Stimulated activated CD8-positive, alpha-beta memory T cell treated with anti-CD3 and anti-CD28 coated beads, Interleukin-12 subunit alpha, Interleukin-12 subunit beta, amount 100 ng/mL, for 24 hours (primary cell): Measurements from ENCODE around the gene PCDHGB4.
"Not testable (repeated sequence)": the region's sequence is repeated elsewhere in the genome, so short reads cannot be mapped to it uniquely, and the experiment has no call there.

Experiments used
- DNase-seq: peaks from one replicate; pipeline ENCODE4 v3.0.0-alpha.2; 2020; ENCODE audit errors: extremely low read depth

The PCDHGB4 gene

DNA sequence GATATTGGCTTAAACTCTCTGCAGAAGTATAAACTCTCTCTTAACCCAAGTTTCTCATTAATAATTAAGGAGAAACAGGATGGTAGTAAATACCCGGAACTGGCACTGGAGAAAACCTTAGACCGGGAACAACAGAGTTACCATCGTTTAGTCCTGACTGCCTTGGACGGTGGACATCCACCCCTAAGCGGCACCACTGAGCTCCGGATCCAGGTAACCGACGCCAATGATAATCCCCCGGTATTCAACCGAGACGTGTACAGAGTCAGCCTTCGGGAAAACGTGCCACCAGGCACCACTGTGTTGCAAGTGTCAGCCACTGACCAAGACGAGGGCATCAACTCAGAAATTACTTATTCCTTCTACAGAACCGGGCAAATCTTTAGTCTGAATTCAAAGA, 11.1 kb downstream of the PCDHGB4 start:
- no peak for DNase-seq

DNA sequence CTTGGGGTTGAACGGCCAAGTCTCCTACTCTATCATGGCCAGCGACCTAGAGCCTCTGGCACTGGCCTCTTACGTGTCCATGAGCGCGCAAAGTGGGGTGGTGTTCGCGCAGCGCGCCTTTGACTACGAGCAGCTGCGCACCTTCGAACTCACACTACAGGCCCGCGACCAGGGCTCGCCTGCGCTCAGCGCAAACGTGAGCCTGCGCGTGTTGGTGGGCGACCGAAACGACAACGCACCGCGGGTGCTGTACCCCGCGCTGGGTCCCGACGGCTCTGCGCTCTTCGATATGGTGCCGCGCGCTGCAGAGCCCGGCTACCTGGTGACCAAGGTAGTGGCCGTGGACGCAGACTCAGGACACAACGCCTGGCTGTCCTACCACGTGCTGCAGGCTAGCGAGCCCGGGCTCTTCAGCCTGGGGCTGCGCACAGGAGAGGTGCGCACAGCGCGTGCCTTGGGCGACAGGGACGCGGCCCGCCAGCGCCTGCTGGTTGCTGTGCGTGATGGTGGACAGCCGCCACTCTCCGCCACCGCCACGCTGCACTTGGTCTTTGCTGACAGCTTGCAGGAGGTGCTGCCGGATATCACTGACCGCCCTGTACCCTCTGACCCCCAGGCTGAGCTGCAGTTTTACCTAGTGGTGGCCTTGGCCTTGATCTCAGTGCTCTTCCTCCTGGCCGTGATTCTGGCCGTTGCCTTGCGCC, 12.2 kb downstream of the PCDHGB4 start:
- DNase-seq = no peak

DNA sequence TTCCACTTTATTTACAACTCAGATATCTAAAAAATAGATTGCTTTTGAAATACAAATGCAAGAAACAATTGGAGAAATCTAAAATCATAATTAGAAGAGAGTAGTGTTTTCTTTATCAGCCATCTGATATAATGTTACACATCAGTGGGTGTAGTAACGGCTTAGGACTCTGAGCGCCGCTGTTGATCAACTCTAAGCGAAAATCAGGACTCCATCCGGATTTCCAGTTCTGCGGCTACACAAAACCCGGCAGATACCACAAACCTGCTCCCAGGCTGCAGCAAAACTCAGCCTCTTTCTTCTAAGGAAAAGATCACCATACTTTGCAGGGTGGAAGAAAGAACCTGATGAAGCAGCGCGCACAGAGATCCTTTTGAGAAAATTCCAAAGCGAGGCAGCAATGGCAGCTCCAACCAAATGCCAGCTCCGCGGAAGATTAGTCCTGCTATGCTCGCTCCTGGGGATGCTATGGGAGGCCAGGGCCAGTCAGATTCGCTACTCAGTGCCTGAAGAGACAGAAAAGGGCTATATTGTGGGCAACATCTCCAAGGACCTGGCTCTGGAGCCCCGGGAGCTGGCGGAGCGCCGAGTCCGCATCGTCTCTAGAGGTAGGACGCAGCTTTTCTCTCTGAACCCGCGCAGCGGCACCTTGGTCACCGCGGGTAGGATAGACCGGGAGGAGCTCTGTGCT, 15.2 kb downstream of the PCDHGB4 start, which contains the start of gene PCDHGA9:
Gene PCDHGA9, plus strand, starts transcription at position 226 of the 691 bp plus-strand sequence. Its CDS starts 175 bp downstream, at position 401.
- DNase-seq = no peak

DNA sequence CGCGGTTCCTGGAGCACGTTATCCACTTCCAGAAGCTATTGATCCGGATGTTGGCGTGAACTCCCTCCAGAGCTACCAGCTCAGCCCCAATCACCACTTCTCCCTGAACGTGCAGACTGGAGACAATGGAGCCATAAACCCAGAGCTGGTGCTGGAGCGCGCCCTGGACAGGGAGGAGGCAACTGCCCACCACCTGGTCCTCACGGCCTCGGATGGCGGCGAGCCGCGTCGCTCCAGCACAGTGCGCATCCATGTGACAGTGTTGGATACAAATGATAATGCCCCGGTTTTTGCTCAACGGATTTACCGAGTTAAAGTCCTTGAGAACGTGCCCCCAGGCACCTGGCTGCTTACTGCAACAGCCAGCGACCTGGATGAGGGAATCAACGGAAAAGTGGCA, 15.9 kb downstream of the PCDHGB4 start:
- no peak for DNase-seq

DNA sequence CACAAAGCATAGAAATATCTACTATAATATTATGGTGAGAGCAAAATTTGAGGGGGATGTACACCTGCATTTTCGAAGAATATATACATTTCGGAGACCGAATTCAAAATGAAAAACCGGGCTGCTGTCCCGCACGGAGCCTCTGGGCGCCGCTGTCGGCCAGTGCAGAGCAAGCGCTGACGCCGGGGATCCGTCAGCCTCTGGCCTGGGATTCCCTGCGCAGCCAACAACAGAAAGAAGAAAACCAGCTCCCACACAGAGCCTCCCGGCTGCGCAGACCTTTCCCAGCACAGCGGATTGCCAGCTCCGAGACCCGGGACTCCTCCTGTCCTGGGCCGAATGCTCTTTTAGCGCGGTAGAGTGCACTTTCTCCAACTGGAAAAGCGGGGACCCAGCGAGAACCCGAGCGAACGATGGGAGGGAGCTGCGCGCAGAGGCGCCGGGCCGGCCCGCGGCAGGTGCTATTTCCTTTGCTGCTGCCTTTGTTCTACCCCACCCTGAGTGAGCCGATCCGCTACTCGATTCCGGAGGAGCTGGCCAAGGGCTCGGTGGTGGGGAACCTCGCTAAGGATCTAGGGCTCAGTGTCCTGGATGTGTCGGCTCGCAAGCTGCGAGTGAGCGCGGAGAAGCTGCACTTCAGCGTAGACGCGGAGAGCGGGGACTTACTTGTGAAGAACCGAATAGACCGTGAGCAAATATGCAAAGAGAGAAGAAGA, 20.4 kb downstream of the PCDHGB4 start, which contains the start of gene PCDHGB6:
Gene PCDHGB6, plus strand, starts transcription at position 232 of the 716 bp plus-strand sequence. Its CDS starts 182 bp downstream, at position 414.
- DNase-seq = not testable (repeated sequence)

DNA sequence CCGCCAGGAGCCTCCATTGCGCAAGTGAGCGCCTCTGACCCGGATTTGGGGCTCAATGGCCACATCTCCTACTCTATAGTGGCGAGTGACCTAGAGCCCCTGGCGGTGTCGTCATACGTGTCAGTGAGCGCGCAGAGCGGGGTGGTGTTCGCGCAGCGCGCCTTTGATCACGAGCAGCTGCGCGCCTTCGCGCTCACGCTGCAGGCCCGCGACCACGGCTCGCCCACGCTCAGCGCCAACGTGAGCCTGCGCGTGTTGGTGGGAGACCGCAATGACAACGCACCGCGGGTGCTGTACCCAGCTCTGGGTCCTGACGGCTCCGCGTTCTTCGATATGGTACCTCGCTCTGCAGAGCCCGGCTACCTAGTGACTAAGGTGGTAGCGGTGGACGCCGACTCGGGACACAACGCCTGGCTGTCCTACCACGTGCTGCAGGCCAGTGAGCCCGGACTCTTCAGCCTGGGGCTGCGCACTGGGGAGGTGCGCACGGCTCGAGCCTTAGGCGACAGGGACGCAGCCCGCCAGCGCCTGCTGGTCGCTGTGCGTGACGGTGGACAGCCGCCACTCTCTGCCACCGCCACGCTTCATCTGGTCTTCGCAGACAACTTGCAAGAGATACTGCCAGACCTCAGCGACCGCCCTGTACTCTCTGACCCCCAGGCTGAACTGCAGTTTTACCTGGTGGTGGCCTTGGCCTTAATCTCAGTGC, 22.3 kb downstream of the PCDHGB4 start:
- DNase-seq = no peak

DNA sequence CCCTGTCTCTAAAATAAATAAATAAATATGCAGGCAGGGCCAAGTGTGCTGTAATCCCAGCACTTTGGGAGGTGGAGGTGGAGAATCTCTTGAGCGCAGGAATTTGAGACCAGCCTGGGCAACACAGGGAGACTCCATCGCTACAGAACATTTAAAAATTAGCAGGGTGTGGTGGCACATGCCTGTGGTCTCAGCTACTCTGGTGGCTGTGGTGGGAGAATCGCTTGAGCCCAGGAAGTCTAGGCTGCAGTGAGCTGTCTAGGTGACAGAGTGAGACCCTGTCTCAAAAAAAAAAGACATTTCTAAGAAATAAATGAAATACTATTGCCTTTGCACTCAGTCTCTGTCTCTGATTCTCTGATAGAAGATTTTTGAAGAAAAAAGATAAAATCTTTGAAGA, 24.1 kb downstream of the PCDHGB4 start:
- DNase-seq = no peak

DNA sequence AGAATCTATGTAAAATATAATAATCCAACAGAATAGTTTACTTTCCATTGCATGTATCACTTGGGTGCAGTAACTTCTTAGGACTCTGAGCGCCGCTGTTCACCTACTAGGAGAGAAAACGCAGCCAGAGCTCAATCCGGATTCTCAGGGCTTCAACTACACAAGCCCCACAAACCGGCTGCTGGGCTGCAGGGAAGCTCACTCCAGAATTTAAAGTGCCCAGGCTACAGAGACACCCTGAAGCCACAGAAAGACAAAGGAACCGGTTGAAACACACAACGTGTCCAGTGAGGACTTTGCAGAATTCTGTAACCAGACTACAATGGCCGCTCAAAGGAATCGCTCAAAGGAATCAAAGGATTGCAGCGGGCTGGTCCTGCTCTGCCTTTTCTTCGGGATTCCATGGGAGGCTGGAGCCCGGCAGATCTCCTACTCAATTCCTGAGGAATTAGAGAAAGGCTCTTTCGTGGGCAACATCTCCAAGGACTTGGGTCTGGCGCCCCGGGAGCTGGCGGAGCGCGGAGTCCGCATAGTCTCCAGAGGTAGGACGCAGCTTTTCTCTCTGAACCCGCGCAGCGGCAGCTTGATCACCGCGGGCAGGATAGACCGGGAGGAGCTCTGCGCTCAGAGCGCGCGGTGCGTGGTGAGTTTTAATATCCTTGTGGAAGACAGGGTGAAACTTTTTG, 25.5 kb downstream of the PCDHGB4 start, which contains the start of gene PCDHGA10:
Gene PCDHGA10, plus strand, starts transcription at position 134 of the 686 bp plus-strand sequence. Its CDS starts 189 bp downstream, at position 323.
- no peak for DNase-seq

DNA sequence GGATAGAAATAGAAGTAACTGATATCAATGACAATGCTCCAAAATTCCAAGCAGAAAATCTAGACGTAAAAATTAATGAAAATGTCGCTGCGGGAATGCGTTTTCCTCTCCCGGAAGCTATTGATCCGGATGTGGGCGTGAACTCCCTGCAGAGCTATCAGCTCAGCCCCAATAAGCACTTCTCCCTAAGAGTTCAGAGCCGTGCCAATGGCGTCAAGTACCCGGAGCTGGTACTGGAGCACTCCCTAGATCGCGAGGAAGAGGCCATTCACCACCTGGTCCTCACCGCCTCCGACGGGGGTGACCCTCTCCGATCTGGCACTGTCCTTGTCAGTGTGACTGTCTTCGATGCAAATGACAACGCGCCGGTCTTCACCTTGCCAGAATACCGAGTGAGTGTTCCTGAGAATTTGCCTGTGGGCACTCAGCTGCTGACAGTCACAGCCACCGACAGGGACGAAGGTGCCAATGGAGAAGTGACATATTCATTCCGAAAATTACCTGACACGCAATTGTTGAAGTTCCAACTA, 26.1 kb downstream of the PCDHGB4 start:
- no peak for DNase-seq

DNA sequence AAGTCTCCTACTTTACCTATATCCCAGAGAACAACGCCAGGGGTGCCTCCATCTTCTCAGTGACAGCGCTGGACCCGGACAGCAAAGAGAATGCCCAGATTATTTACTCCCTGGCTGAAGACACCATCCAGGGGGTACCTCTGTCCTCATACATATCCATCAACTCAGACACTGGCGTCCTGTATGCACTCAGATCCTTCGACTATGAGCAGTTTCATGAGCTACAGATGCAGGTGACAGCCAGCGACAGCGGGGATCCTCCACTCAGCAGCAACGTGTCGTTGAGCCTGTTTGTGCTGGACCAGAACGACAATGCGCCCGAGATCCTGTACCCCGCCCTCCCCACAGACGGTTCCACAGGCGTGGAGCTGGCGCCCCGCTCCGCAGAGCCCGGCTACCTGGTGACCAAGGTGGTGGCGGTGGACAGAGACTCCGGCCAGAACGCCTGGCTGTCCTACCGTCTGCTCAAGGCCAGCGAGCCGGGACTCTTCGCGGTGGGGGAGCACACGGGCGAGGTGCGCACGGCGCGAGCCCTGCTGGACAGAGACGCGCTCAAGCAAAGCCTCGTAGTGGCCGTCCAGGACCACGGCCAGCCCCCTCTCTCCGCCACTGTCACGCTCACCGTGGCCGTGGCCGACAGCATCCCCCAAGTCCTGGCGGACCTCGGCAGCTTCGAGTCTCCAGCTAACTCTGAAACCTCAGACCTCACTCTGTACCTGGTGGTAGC, 27.2 kb downstream of the PCDHGB4 start:
- not testable (repeated sequence) for DNase-seq

DNA sequence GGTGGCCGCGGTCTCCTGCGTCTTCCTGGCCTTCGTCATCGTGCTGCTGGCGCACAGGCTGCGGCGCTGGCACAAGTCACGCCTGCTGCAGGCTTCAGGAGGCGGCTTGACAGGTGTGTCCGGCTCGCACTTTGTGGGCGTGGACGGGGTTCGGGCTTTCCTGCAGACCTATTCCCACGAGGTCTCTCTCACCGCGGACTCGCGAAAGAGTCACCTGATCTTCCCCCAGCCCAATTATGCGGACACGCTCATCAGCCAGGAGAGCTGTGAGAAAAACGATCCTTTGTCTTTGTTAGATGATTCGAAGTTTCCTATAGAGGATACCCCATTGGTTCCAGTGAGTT, 27.7 kb downstream of the PCDHGB4 start:
- not testable (repeated sequence) for DNase-seq

DNA sequence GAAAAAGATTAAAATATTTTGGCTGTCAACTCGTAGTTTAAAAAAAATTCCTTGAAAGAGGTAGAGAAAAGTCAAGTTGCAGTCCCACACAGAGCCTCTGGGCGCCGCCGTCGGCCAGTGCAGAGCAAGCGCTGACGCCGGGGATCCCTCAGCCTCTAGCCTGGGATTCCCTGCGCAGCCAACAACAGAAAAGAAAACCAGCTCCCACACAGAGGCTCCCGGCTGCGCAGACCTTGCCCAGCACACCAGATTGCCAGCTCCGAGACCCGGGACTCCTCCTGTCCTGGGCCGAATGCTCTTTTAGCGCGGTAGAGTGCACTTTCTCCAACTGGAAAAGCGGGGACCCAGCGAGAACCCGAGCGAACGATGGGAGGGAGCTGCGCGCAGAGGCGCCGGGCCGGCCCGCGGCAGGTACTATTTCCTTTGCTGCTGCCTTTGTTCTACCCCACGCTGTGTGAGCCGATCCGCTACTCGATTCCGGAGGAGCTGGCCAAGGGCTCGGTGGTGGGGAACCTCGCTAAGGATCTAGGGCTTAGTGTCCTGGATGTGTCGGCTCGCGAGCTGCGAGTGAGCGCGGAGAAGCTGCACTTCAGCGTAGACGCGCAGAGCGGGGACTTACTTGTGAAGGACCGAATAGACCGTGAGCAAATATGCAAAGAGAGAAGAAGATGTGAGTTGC, 30.1 kb downstream of the PCDHGB4 start, which contains the start of gene PCDHGB7:
Gene PCDHGB7, plus strand, starts transcription at position 184 of the 679 bp plus-strand sequence. Its CDS starts 183 bp downstream, at position 367.
- DNase-seq = not testable (repeated sequence)

DNA sequence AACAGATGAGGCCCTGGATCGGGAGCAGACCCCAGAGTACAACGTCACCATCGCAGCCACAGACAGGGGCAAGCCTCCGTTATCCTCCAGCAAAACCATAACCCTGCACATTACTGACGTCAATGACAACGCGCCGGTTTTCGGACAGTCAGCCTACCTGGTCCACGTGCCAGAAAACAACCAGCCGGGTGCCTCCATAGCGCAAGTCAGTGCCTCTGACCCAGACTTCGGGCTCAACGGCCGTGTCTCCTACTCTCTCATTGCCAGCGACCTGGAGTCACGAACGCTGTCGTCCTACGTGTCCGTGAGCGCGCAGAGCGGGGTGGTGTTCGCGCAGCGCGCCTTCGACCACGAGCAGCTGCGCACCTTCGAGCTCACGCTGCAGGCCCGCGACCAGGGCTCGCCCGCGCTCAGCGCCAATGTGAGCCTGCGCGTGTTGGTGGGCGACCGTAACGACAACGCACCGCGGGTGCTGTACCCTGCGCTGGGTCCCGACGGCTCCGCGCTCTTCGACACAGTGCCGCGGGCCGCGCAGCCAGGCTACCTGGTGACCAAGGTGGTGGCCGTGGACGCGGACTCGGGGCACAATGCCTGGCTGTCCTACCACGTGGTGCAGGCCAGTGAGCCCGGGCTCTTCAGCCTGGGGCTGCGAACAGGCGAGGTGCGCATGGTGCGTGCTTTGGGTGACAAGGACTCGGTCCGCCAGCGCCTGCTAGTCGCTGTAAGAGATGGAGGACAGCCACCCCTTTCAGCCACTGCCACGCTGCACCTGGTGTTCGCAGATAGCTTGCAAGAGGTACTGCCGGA, 31.8 kb downstream of the PCDHGB4 start:
- no peak for DNase-seq

DNA sequence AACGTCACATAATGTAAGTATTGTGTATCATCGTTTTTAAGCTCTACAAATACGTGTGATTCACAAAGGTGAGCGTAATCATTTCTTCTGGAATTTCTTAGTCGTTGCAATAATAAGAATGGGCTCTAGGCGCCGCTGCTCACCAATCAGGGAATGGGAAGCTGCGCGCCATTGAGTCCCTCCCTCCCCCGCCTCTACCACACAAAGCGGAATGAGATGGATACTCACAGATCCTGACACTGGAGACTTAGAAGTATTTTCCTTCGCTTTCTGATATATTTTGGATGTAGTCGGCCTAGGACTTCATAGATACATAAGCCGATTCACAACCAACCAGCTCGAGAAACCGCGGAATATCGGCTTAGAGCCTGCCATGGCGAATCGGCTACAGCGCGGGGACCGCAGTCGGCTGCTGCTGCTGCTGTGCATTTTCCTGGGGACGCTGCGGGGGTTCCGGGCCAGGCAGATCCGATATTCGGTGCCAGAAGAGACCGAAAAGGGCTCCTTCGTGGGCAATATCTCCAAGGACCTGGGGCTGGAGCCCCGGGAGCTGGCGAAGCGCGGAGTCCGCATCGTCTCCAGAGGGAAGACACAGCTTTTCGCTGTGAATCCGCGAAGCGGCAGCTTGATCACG, 33.5 kb downstream of the PCDHGB4 start, which contains the start of gene PCDHGA11:
Gene PCDHGA11, plus strand, starts transcription at position 197 of the 634 bp plus-strand sequence. Its CDS starts 177 bp downstream, at position 374.
- no peak for DNase-seq

DNA sequence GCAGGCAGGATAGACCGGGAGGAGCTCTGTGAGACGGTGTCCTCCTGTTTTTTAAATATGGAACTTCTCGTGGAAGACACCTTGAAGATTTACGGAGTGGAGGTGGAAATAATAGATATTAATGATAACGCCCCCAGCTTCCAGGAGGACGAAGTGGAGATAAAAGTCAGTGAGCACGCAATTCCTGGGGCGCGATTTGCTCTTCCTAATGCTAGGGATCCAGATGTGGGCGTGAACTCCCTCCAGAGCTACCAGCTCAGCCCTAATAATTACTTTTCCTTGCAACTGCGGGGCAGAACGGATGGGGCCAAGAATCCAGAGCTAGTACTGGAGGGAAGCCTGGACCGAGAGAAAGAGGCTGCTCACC, 34.0 kb downstream of the PCDHGB4 start:
- no peak for DNase-seq

DNA sequence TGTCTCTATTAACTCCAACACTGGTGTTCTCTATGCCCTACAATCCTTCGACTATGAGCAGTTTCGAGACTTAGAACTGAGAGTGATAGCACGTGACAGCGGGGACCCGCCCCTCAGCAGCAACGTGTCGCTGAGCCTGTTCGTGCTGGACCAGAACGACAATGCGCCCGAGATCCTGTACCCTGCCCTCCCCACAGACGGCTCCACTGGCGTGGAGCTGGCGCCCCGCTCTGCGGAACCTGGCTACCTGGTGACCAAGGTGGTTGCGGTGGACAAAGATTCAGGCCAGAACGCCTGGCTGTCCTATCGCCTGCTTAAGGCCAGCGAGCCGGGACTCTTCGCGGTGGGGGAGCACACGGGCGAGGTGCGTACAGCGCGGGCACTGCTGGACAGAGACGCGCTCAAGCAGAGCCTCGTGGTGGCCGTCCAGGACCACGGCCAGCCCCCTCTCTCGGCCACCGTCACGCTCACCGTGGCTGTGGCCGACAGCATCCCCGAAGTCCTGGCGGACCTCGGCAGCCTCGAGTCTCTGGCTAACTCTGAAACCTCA, 35.3 kb downstream of the PCDHGB4 start:
- DNase-seq = no peak

DNA sequence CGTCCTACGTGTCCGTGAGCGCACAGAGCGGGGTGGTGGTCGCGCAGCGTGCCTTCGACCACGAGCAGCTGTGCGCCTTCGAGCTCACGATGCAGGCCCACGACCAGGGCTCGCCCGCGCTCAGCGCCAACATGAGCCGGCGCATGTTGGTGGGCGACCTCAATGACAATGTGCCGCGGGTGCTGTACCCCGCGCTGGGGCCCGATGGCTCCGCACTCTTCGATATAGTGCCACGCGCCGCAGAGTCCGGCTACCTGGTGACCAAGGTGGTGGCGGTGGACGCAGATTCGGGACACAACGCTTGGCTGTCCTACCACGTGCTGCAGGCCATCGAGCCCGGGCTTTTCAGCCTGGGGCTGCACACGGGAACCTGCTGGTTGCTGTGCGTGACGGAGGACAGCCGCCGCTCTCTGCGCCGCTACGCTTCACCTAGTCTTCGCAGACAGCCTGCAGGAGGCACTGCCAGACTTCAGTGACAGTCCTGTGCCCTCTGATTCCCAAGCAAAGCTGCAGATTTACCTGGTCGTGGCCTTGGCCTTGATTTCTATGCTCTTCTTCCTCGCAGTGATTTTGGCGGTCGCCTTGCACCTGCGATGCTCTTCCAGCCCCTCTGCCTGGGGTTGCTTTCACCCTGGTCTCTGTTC, 40.4 kb downstream of the PCDHGB4 start:
- no peak for DNase-seq
